Mesendoderm (in vitro differentiated cells): ENCODE results near the gene CMIP. TPM values are rescaled to one million over a fixed set of nuclear protein-coding genes. Genes with fewer than 3 reads are reported as not detected.

Experiments
- DNase-seq: peaks from one replicate; pipeline ENCODE4 v3.0.0; 2013
- H2AK5ac ChIP-seq: 2 replicates; pipeline ENCODE4 v1.6.1; 2013; ENCODE audit warnings: low read length, inconsistent platforms
- H2BK120ac ChIP-seq: 2 replicates; pipeline ENCODE4 v1.6.1; 2013; ENCODE audit warnings: low read depth, mild to moderate bottlenecking, low read length, moderate library complexity, mixed read lengths
- H2BK15ac ChIP-seq: replicated peaks from 2 replicates; pipeline ENCODE4 v1.6.1; 2013; ENCODE audit warnings: low read depth, mild to moderate bottlenecking, moderate library complexity
- H2BK5ac ChIP-seq: 2 replicates; pipeline ENCODE4 v1.6.1; 2013; ENCODE audit warnings: low read length, inconsistent platforms
- H3K18ac ChIP-seq: 2 replicates; pipeline ENCODE4 v1.6.1; 2013; ENCODE audit warnings: mild to moderate bottlenecking, low read length, mixed read lengths
- H3K23ac ChIP-seq: one replicate; pipeline ENCODE4 v1.6.1; 2013; ENCODE audit warnings: low read length
- H3K27ac ChIP-seq: 2 replicates; pipeline ENCODE4 v1.5.1; 2013; ENCODE audit warnings: low read depth, mild to moderate bottlenecking, inconsistent platforms, low read length, moderate library complexity
- H3K27me3 ChIP-seq: 2 replicates; pipeline ENCODE4 v1.6.1; 2013; ENCODE audit warnings: low read length, control low read depth, mild to moderate bottlenecking, inconsistent platforms; ENCODE audit not compliant: insufficient read depth, poor library complexity
- H3K36me3 ChIP-seq: 2 replicates; pipeline ENCODE4 v1.6.1; 2013; ENCODE audit warnings: low read length, inconsistent platforms; ENCODE audit not compliant: control insufficient read depth, insufficient read depth
- H3K4ac ChIP-seq: one replicate; pipeline ENCODE4 v1.6.1; 2013; ENCODE audit warnings: low read depth, mild to moderate bottlenecking, low read length, moderate library complexity
- H3K4me1 ChIP-seq: 2 replicates; pipeline ENCODE4 v1.6.1; 2013; ENCODE audit warnings: low read depth, low read length, inconsistent platforms; ENCODE audit not compliant: control insufficient read depth
- H3K4me2 ChIP-seq: 2 replicates; pipeline ENCODE4 v1.6.1; 2013; ENCODE audit warnings: low read length
- H3K4me3 ChIP-seq: 2 replicates; pipeline ENCODE4 v1.5.1; 2013; ENCODE audit warnings: mild to moderate bottlenecking, low read length
- H3K56ac ChIP-seq: one replicate; pipeline ENCODE4 v1.6.1; 2013; ENCODE audit warnings: low read length
- H3K79me1 ChIP-seq: 2 replicates; pipeline ENCODE4 v1.6.1; 2013; ENCODE audit warnings: low read length, inconsistent platforms
- H3K79me2 ChIP-seq: 2 replicates; pipeline ENCODE4 v1.6.1; 2013; ENCODE audit warnings: mild to moderate bottlenecking, low read length; ENCODE audit not compliant: control insufficient read depth, insufficient read depth
- H3K9ac ChIP-seq: 2 replicates; pipeline ENCODE4 v1.6.1; 2013; ENCODE audit warnings: low read length, inconsistent platforms
- H4K5ac ChIP-seq: one replicate; pipeline ENCODE4 v1.6.1; 2013; ENCODE audit warnings: low read length
- H4K8ac ChIP-seq: one replicate; pipeline ENCODE4 v1.6.1; 2013; ENCODE audit warnings: low read depth, mild to moderate bottlenecking, control low read depth, low read length, moderate library complexity
- WGBS: extraction: QIAGEN DNeasy Blood & Tissue Kit; methylation state at CpG from one replicate; pipeline ENCODE4 v1.1.7; 2013; ENCODE audit warnings: low lambda C conversion rate, missing lambda C conversion rate; ENCODE audit not compliant: insufficient coverage; ENCODE audit errors: extremely low coverage; 5-methylcytosine and 5-hydroxymethylcytosine counted together
- polyA plus RNA-seq, 2 experiments: library from polyadenylated mRNA; stranded (reverse); fragments of 200-250 nt; gene quantifications; one replicate each; pipeline ENCODE4 v1.2.3, GENCODE V29; 2013

Gene CMIP
- polyA plus RNA-seq (2013, experiment 1 of 2), result 36.2 TPM
- polyA plus RNA-seq (2013, experiment 2 of 2), result 36.4 TPM

GRCh38 chr16:81444448-81445121 lies at the start of gene CMIP:
TSS of gene CMIP (plus strand) at chr16:81444808.
- Histone ChIP-seq H3K4me2 (peak within 1 kb of the TSS; percentile 49), H4K8ac (no peak within 1 kb of the TSS), H3K79me2 (peaks cover 41% of the 10 kb centered on the region), H2BK15ac (no peak within 1 kb of the TSS), H2BK5ac (no peak within 1 kb of the TSS), H2AK5ac (no peak within 1 kb of the TSS), H3K4ac (peak within 1 kb of the TSS; percentile 64), H3K18ac (peak within 1 kb of the TSS; percentile 93), H2BK120ac (peak within 1 kb of the TSS; percentile 63), H3K23ac (peak within 1 kb of the TSS; percentile 67), H3K4me3 (peak within 1 kb of the TSS; percentile 76), H3K56ac (peak within 1 kb of the TSS; percentile 94), H3K4me1 (peaks cover 15% of the 10 kb centered on the region), H3K9ac (peak within 1 kb of the TSS; percentile 76), H3K27me3 (no peaks in the 10 kb centered on the region), H4K5ac (no peak within 1 kb of the TSS), H3K79me1 (peaks cover 21% of the 10 kb centered on the region), H3K27ac (peak within 1 kb of the TSS; percentile 39), H3K36me3 (no peaks in the 10 kb centered on the region)
- peak; percentile 88 for DNase-seq
- WGBS, result no CpG with 5 or more reads among the region's 114 CpGs

GRCh38 chr16:81394966-81395655 lies 49.5 kb upstream of the CMIP start:
- Histone ChIP-seq H2BK15ac (no peak overlapping the region), H4K5ac (no peak overlapping the region), H3K56ac (no peak overlapping the region), H3K23ac (no peak overlapping the region), H3K4ac (no peak overlapping the region), H2BK120ac (no peak overlapping the region), H3K79me1 (no peaks in the 10 kb centered on the region), H3K4me3 (no peak overlapping the region), H3K4me2 (no peak overlapping the region), H2BK5ac (no peak overlapping the region), H3K27me3 (no peaks in the 10 kb centered on the region), H3K4me1 (no peaks in the 10 kb centered on the region), H3K27ac (no peak overlapping the region), H2AK5ac (no peak overlapping the region), H3K9ac (no peak overlapping the region), H3K18ac (no peak overlapping the region), H4K8ac (no peak overlapping the region), H3K36me3 (no peaks in the 10 kb centered on the region), H3K79me2 (no peaks in the 10 kb centered on the region)
- no CpG with 5 or more reads among the region's 13 CpGs for WGBS
- DNase-seq, result no peak

DNA sequence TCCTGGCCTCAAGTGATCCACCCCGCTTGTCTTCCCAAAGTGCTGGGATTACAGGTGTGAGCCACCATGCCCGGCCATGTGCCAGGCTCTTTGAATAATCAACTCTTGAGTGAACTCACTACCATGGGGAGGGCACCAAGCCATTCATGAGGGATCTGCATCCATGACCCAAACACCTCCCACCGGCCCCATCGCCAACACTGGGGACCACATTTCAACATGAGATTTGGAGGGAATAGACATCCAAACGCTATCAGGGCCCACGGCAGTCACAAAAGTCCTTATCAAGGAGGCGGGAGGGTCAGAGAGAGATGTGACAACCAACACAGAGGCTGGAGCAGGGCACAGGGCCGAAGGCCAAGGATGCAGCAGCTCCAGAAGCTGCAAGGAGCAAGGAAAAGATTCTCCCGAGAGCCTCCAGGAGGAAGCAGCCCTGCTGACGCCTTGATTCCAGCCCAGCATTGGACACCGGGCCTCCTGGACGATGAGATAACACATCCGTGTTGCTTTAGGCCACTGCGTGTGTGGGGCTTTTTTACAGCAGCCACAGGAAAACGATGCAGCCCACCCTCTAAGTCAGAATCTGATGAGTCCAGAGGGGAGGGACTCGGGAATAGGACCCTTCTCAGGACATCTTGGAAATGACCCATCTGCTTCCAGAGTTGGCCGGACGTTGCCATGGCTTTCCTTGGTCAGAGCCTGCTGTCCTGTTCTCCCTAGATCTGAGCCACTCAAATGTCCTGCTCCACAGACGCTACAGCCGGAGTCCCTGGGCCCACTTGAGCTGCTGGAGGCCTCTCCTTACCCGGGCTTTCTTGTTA lies 47.3 kb upstream of the CMIP start:
- Histone ChIP-seq H3K4me3 (no peak overlapping the region), H3K27ac (no peak overlapping the region), H3K9ac (no peak overlapping the region), H3K4me2 (no peak overlapping the region), H3K4me1 (no peaks in the 10 kb centered on the region), H2AK5ac (no peak overlapping the region), H3K36me3 (no peaks in the 10 kb centered on the region), H3K79me2 (no peaks in the 10 kb centered on the region), H3K79me1 (no peaks in the 10 kb centered on the region), H4K5ac (no peak overlapping the region), H4K8ac (no peak overlapping the region), H3K4ac (no peak overlapping the region), H2BK120ac (no peak overlapping the region), H2BK5ac (no peak overlapping the region), H3K18ac (no peak overlapping the region), H3K56ac (no peak overlapping the region), H3K23ac (no peak overlapping the region), H3K27me3 (no peaks in the 10 kb centered on the region), H2BK15ac (no peak overlapping the region)
- no peak for DNase-seq
- no CpG with 5 or more reads among the region's 21 CpGs for WGBS

DNA sequence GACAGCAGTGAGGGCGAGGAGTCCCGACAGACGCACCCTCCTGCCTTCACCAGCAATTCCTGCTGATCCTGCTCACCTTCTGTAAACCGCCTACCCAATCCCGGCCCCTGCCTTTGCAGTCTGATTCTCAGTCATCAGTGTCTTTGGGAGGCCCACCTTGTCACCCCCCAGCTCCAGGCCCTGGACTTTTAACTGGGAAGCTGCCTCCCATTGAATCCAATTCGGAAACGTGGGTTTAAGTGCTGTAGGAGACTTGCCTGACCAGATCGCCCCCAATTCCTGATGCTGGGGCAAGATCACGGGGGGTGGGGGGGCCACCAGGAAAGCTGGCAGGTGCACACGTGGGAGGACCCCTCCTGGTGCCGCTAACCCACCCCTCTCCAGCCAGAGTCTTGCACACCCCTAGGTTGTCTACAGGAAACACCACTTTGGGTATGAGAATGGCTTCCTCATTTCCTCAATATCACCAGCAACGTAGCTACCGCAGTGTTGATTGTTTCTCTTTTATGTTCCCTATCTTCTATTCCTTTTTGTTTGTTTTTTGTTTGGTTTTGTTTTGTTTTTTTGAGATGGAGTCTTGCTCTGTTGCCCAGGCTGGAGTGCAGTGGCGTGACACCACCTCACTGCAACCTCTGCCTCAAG lies 46.6 kb upstream of the CMIP start:
- no peak overlapping the region for H2BK5ac ChIP-seq
- no peak overlapping the region for H3K23ac ChIP-seq
- no peak overlapping the region for H2BK120ac ChIP-seq
- no peak for DNase-seq
- no peak overlapping the region for H3K4me3 ChIP-seq
- H3K4ac ChIP-seq, result no peak overlapping the region
- H3K4me1 ChIP-seq, result no peaks in the 10 kb centered on the region
- no peak overlapping the region for H3K9ac ChIP-seq
- H3K4me2 ChIP-seq, result no peak overlapping the region
- no peaks in the 10 kb centered on the region for H3K36me3 ChIP-seq
- no peak overlapping the region for H4K8ac ChIP-seq
- H4K5ac ChIP-seq, result no peak overlapping the region
- no peak overlapping the region for H2AK5ac ChIP-seq
- H3K27ac ChIP-seq, result no peak overlapping the region
- H3K56ac ChIP-seq, result no peak overlapping the region
- no CpG with 5 or more reads among the region's 14 CpGs for WGBS
- H3K18ac ChIP-seq, result no peak overlapping the region
- no peak overlapping the region for H2BK15ac ChIP-seq
- no peaks in the 10 kb centered on the region for H3K79me2 ChIP-seq
- no peaks in the 10 kb centered on the region for H3K27me3 ChIP-seq
- no peaks in the 10 kb centered on the region for H3K79me1 ChIP-seq

- Histone ChIP-seq H3K23ac (no peak overlapping the region), H3K18ac (no peak overlapping the region), H3K56ac (no peak overlapping the region), H3K4ac (no peak overlapping the region), H3K4me3 (no peak overlapping the region), H3K79me2 (no peaks in the 10 kb centered on the region), H2AK5ac (no peak overlapping the region), H3K4me1 (no peaks in the 10 kb centered on the region), H3K36me3 (no peaks in the 10 kb centered on the region), H3K79me1 (no peaks in the 10 kb centered on the region), H2BK15ac (no peak overlapping the region), H3K9ac (no peak overlapping the region), H4K8ac (no peak overlapping the region), H3K27ac (no peak overlapping the region), H3K27me3 (no peaks in the 10 kb centered on the region), H2BK120ac (no peak overlapping the region), H2BK5ac (no peak overlapping the region), H4K5ac (no peak overlapping the region), H3K4me2 (no peak overlapping the region)
- WGBS, result no CpG with 5 or more reads among the region's 1 CpG
- no peak for DNase-seq
Observed at GRCh38 chr16:81399909-81400308, 44.7 kb upstream of the CMIP start.
